ENCODE results near the gene COX6A2.

- TF ChIP-seq CTCF (conservative IDR thresholded peaks at IDR 0.05; ENCODE audit: low read length), result no peak
- no peak for TF ChIP-seq EZH2phosphoT487 (IDR thresholded peaks at IDR 0.05; ENCODE audit: borderline replicate concordance, low read depth, low read length)
Measured at GRCh38 chr16:31402687-31403086, 25.5 kb downstream of the COX6A2 start.
